Bronchial epithelial cell (primary cell): ENCODE measurements around the gene PHF20. TPM values are rescaled to one million over a fixed set of nuclear protein-coding genes. Genes with fewer than 3 reads are reported as not detected.
A peak's percentile ranks its signal among the peaks of the same experiment; 100 is the strongest.

ENCODE experiments used
- DNase-seq: peaks from one replicate; pipeline ENCODE4 v3.0.0-alpha.2; 2010; ENCODE audit warnings: low read depth
- FAIRE-seq: peaks from 2 replicates; lab custom pipeline; 2011; peaks lifted over from hg19 to GRCh38; lab: Jason Lieb, UNC
- H3K27me3 ChIP-seq: 2 replicates; pipeline ENCODE4 v1.5.1; 2011; ENCODE audit warnings: low read length; ENCODE audit not compliant: control insufficient read depth, insufficient read depth
- H3K36me3 ChIP-seq: 2 replicates; pipeline ENCODE4 v1.5.1; 2011; ENCODE audit warnings: low read length; ENCODE audit not compliant: control insufficient read depth, insufficient read depth
- H3K4me3 ChIP-seq: 2 replicates; pipeline ENCODE4 v1.5.1; 2011; ENCODE audit warnings: mild to moderate bottlenecking, low read depth, low read length, control low read depth
- total RNA-seq: library from RNA; depleted of rRNA; stranded (reverse); fragments of >200 nt; gene quantifications from 2 replicates; pipeline ENCODE4 v1.2.1, GENCODE V29; 2014
- TF ChIP-seq, protein P1 (sequence below): IDR thresholded peaks from 2 replicates; pipeline ENCODE4 v1.5.1; 2011; ENCODE audit warnings: mild to moderate bottlenecking, moderate library complexity, low read length, control low read depth, inconsistent platforms; ENCODE audit not compliant: insufficient read depth, severe bottlenecking

The PHF20 gene
- total RNA-seq, 1 donor from 2014 or later: 24.0 TPM

DNA sequence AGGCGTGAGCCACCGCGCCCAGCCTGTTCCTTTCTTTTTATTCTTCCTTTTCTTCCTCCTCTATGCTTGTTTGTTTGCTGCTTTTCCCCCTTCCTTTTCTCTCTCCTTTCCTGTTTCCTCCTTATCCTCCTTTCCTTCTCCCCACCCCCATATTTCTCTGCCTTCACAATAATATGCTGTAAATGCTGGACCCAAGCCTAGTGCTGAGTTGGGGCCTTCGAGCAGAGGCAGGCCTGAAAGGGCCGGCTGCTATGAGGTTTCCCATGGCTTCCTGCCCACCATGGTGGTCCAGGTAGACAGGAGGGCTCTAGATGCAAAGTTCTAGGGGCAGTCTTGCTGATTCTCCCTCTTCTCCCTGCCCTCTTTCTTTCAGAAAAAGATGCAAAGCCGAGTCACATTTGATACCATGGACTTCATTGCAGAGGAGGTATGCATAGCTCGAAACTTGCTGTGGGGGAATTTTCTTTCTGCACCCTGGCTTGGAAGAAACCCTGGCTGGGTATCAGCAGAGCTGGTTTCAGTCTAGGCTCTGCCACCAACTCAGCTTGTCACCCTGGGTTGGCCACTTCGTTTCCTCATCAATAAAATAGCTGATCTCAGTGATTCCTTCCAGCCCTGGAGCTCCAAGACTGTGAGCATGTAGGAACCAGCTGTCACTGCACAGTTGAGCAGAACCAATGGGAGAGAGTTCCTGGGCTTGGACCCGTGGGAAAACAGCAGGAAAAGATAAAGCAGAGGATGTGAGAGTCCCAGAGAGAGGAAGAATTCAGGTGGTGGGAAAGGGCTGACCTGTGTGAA lies 204.0 kb downstream of the PHF20 start:
- no peak for FAIRE-seq
- peaks cover under 1% of the 10 kb centered on the region for H3K27me3 ChIP-seq
- H3K36me3 ChIP-seq: no peaks in the 10 kb centered on the region
- H3K4me3 ChIP-seq: no peak overlapping the region
- DNase-seq: no peak
- TF ChIP-seq, protein P1, sequence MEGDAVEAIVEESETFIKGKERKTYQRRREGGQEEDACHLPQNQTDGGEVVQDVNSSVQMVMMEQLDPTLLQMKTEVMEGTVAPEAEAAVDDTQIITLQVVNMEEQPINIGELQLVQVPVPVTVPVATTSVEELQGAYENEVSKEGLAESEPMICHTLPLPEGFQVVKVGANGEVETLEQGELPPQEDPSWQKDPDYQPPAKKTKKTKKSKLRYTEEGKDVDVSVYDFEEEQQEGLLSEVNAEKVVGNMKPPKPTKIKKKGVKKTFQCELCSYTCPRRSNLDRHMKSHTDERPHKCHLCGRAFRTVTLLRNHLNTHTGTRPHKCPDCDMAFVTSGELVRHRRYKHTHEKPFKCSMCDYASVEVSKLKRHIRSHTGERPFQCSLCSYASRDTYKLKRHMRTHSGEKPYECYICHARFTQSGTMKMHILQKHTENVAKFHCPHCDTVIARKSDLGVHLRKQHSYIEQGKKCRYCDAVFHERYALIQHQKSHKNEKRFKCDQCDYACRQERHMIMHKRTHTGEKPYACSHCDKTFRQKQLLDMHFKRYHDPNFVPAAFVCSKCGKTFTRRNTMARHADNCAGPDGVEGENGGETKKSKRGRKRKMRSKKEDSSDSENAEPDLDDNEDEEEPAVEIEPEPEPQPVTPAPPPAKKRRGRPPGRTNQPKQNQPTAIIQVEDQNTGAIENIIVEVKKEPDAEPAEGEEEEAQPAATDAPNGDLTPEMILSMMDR: no peak

DNA sequence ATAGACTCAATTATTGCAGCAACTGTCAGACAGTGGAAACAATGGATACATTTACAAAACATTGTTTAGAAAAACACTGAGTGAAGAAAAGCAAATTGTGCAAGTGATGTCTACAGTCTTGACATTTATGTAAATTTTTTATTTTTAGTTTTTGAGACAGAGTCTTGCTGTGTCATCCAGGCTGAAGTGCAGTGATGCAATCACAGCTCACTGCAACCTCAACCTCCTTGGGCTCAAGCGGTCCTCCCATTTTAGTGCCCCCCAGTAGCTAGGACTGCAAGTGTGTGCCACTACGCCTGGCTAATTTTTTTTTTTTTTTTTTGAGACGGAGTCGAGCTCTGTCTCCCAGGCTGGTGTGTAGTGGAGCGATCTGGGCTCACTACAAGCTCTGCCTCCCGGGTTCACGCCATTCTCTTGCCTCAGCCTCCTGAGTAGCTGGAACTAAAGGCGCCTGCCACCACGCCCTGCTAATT lies 206.3 kb downstream of the PHF20 start:
- DNase-seq (no peak), FAIRE-seq (no peak)
- H3K4me3 ChIP-seq: no peak overlapping the region
- no peaks in the 10 kb centered on the region for H3K36me3 ChIP-seq
- peaks cover 4% of the 10 kb centered on the region for H3K27me3 ChIP-seq
- TF ChIP-seq, protein P1: no peak

DNA sequence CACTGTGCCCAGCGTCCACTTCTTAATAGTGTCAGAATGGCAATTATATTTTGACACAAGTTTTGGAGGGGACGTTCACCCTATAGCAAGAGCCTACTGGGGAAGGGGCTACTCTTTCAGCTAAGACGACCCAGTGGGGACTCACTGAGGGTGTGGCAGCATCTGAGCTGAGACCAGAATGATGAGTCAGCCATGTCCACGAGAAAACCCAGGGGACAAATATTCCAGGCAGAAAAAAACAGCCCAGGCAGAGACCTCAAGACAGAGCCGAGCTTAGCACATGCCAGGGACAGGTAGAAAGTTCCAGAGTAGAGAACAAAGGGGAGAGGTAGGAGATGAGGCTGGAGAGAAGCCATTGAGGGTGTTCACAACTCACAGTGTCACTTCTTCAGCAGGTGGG lies 207.7 kb downstream of the PHF20 start:
- Histone ChIP-seq H3K36me3 (no peaks in the 10 kb centered on the region), H3K4me3 (no peak overlapping the region), H3K27me3 (peaks cover 4% of the 10 kb centered on the region)
- DNase-seq (no peak), FAIRE-seq (peak; percentile 95)
- TF ChIP-seq, protein P1: no peak

DNA sequence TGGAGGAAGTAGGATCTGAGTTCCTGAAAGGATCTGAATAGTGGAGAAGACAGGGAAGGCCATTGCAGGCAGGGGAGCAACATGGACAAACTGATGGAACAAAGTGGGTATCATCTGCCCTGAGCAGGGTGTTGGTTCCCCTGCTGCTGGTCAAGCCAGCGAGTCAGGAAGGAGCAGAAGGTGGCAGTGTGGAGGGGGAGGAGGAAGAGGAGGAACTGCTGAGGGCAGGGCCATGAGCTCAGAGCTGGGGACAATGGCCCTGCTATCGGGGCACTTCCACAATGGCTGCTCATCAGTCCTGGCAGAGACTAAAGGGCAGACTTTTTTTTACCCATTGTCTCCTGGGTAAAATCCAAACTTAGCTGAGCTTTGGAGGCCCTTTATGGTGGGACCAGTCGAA lies 210.2 kb downstream of the PHF20 start:
- FAIRE-seq (no peak), DNase-seq (no peak)
- Histone ChIP-seq H3K27me3 (peaks cover 10% of the 10 kb centered on the region), H3K4me3 (no peak overlapping the region), H3K36me3 (no peaks in the 10 kb centered on the region)
- TF ChIP-seq, protein P1: no peak

DNA sequence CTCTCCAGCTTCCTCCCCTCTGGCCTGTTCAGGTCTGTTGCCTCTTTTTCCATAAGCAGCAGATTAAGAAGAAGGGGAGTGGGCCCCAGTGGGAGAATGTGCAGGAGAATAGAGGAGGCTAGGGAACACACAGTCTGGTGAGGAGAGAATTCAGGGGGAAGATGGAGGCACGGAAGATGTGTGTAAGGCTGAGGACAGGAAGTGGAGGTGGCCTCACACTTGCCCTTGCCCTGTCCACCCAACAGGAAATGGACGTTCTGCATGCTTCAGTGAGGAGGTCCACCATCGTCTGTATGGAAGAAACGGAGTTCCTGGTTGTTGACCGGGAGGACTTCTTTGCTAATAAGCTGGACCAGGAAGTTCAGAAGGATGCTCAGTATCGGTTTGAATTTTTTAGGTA lies 212.6 kb downstream of the PHF20 start:
- Histone ChIP-seq H3K4me3 (no peak overlapping the region), H3K36me3 (no peaks in the 10 kb centered on the region), H3K27me3 (peaks cover 19% of the 10 kb centered on the region)
- TF ChIP-seq, protein P1: no peak
- DNase-seq (no peak), FAIRE-seq (no peak)

DNA sequence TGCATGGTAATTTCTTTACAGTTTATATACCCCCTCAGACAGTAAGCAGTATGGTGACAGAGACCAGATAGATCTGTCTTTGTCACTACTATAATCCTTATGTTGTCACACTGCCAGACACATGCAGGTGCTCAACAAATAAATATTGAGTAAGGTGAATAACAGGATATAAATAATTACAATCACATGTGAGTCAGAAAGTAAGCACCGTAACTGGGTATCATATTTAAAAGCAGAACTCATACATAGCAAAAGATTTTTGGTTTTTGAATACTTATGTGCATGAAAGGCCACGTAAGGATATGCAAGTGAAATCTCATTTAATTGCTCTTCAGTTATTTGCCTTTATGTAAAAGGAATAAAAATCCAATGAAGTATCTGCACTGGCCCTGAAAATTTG lies 214.0 kb downstream of the PHF20 start:
- Histone ChIP-seq H3K36me3 (no peaks in the 10 kb centered on the region), H3K27me3 (peaks cover 18% of the 10 kb centered on the region), H3K4me3 (no peak overlapping the region)
- TF ChIP-seq, protein P1: no peak
- FAIRE-seq (no peak), DNase-seq (peak; percentile 41)
